ENCODE results near the gene PLA2G4B.
A peak's percentile ranks its signal among the peaks of the same experiment; 100 is the strongest.

PLA2G4B gene

DNA sequence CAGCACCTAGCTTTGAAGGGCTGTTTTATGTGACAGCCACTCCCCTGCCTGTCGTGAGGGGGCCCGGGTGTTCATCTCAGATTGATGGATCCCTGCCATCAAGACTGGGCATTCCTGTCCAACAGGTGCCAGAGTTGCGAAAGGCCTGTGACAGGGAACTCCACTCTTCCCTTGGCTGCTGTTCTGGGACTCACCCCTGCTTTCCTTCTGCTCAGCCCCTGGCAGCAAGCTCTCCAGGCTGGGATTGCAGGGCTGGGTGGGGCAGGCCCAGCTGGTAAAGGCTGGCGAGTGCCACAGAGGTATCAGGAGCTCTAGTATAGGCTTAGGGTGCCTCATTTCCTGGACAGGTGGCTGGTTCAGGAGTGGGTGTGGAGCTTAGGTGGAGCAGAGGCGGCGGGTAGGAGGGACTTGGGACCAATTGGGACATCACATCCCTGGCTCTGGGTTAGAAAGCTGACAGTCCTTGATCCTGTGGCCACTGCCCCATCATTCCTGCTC, at the start of gene PLA2G4B:
Gene PLA2G4B (plus strand): TSS at position 448 of the 498 bp plus-strand sequence. CDS start 67 bp downstream, outside the sequence.
- DNase-seq (ENCODE audit: low read depth): no peak
- H3K4me3 ChIP-seq (replicated peaks; ENCODE audit: low read depth, low read length): no peak within 1 kb of the TSS
- no peak for TF ChIP-seq CTCF (IDR thresholded peaks at IDR 0.05; ENCODE audit: low read length, missing control alignments)

- no peak overlapping the region for H3K4me3 ChIP-seq (replicated peaks; ENCODE audit: low read depth, low read length)
- no peak for TF ChIP-seq CTCF (IDR thresholded peaks at IDR 0.05; ENCODE audit: low read length, missing control alignments)
These were observed 49.4 kb upstream of the PLA2G4B start for GRCh38 chr15:41789236-41789635.

GRCh38 chr15:41789662-41790061, 49.0 kb upstream of the PLA2G4B start:
- no peak overlapping the region for H3K4me3 ChIP-seq (replicated peaks; ENCODE audit: low read depth, low read length)
- TF ChIP-seq CTCF (IDR thresholded peaks at IDR 0.05; ENCODE audit: low read length, missing control alignments): no peak
- DNase-seq (ENCODE audit: low read depth): no peak

More at GRCh38 chr15:41789236-41789635, 49.4 kb upstream of the PLA2G4B start:
- DNase-seq (ENCODE audit: low read depth): no peak

DNA sequence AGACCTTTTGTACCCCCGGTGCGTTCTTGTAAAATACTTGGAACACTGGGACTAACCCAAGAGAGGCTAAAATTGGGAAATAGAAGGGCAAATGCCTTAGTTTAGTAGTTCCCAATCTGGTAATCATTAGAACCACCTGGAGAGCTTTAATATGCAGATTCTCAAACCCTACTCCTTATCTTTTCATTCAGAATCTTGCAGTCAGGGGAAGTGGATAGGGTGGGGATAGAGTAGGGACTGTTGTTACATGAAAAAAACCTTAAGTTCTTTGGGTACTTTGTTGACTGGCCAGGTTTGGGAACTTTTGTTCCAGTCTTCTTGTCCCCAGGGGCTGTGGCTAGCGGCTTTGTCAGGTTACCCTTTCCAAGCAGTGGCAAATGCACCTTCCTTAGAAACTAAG, 48.5 kb upstream of the PLA2G4B start:
- TF ChIP-seq CTCF (IDR thresholded peaks at IDR 0.05; ENCODE audit: low read length, missing control alignments): no peak
- no peak overlapping the region for H3K4me3 ChIP-seq (replicated peaks; ENCODE audit: low read depth, low read length)
- no peak for DNase-seq (ENCODE audit: low read depth)

GRCh38 chr15:41790756-41791546, 47.7 kb upstream of the PLA2G4B start:
- peak; percentile 78 for DNase-seq (ENCODE audit: low read depth)
- TF ChIP-seq CTCF (IDR thresholded peaks at IDR 0.05; ENCODE audit: low read length, missing control alignments): no peak
- H3K4me3 ChIP-seq (replicated peaks; ENCODE audit: low read depth, low read length): no peak overlapping the region

GRCh38 chr15:41791547-41791937, 47.1 kb upstream of the PLA2G4B start:
- H3K4me3 ChIP-seq (replicated peaks; ENCODE audit: low read depth, low read length): no peak overlapping the region
- no peak for DNase-seq (ENCODE audit: low read depth)
- no peak for TF ChIP-seq CTCF (IDR thresholded peaks at IDR 0.05; ENCODE audit: low read length, missing control alignments)

Data from fibroblast of pulmonary artery (primary cell).